Vagina (tissue), 2 donors: ENCODE data around the gene SLC6A4.

Experiments
- CTCF ChIP-seq, 3 experiments: fragments of 450-650 bp in 2 of 3; fragments of 200-600 bp in 1 of 3; sonication (generic) in 1 of 3; IDR thresholded peaks; one replicate each; pipeline ENCODE4 v1.5.1; 2017 to 2019; ENCODE audit warnings: antibody characterized with exemption in 3 of 3, mild to moderate bottlenecking in 2 of 3, moderate library complexity in 2 of 3
- POLR2A ChIP-seq, 2 donors: fragments of 450-650 bp; IDR thresholded peaks; one replicate each; pipeline ENCODE4 v1.6.1; 2017; ENCODE audit warnings: antibody characterized with exemption in 2 of 2, mild to moderate bottlenecking in 2 of 2, moderate library complexity in 2 of 2
- POLR2AphosphoS5 ChIP-seq, 2 donors: sonication (generic); formaldehyde crosslinking; IDR thresholded peaks; one replicate each; pipeline ENCODE4 v1.9.0; 2017; ENCODE audit warnings: antibody characterized with exemption in 2 of 2, mild to moderate bottlenecking in 2 of 2, low read depth in 1 of 2; ENCODE audit not compliant: insufficient read depth in 1 of 2

- TF ChIP-seq POLR2A (IDR thresholded peaks at IDR 0.05), result no peak
- TF ChIP-seq CTCF (IDR thresholded peaks at IDR 0.05), result no peak
- TF ChIP-seq POLR2AphosphoS5 (IDR thresholded peaks at IDR 0.05; ENCODE audit: insufficient read depth in 1 of 2, low read depth in 1 of 2), result no peak
Observed at GRCh38 chr17:30249460-30249859, 14.0 kb upstream of the SLC6A4 start.
